GM12865 (cell line): Measurements from ENCODE around the gene MAPK8IP2.

Source experiments
- DNase-seq: peaks from one replicate; pipeline ENCODE4 v3.0.0; 2010; ENCODE audit warnings: low read depth
- H3K4me3 ChIP-seq: 2 replicates; pipeline ENCODE4 v1.5.1; 2011; ENCODE audit warnings: mild to moderate bottlenecking, low read depth, low read length, control low read depth
- TF ChIP-seq, protein P1 (sequence below): IDR thresholded peaks from 2 replicates; pipeline ENCODE4 v1.5.1; 2011; ENCODE audit warnings: low read length, control low read depth, low read depth, inconsistent platforms; ENCODE audit not compliant: insufficient read depth; ENCODE audit errors: missing control alignments

Gene MAPK8IP2

DNA sequence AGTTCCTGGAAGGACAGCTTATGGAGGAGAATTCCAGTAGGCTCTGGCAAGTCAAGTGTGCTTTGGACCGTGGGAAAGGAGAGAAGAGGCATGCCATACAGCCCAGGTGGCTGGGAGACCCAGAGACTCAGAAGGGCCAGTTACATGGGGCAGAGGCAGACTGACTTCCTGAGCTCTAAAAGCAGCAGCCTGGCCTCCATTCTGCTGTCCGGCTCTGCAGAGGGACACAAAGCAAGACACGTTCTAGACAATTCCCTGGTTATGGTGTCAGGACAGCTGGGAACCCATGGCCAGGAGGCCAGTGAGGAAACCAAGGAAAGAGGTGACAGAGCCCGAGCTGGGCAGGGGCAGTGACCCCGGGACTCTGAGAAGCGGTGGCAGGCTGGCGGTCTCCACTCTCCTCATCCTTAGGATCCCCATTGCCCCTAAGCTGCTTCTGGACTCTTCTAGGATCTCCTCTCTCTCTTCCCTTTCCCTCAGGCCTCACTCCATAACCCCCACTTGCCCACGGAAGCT, 25.1 kb upstream of the MAPK8IP2 start:
- TF ChIP-seq, protein P1, sequence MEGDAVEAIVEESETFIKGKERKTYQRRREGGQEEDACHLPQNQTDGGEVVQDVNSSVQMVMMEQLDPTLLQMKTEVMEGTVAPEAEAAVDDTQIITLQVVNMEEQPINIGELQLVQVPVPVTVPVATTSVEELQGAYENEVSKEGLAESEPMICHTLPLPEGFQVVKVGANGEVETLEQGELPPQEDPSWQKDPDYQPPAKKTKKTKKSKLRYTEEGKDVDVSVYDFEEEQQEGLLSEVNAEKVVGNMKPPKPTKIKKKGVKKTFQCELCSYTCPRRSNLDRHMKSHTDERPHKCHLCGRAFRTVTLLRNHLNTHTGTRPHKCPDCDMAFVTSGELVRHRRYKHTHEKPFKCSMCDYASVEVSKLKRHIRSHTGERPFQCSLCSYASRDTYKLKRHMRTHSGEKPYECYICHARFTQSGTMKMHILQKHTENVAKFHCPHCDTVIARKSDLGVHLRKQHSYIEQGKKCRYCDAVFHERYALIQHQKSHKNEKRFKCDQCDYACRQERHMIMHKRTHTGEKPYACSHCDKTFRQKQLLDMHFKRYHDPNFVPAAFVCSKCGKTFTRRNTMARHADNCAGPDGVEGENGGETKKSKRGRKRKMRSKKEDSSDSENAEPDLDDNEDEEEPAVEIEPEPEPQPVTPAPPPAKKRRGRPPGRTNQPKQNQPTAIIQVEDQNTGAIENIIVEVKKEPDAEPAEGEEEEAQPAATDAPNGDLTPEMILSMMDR, result no peak

DNA sequence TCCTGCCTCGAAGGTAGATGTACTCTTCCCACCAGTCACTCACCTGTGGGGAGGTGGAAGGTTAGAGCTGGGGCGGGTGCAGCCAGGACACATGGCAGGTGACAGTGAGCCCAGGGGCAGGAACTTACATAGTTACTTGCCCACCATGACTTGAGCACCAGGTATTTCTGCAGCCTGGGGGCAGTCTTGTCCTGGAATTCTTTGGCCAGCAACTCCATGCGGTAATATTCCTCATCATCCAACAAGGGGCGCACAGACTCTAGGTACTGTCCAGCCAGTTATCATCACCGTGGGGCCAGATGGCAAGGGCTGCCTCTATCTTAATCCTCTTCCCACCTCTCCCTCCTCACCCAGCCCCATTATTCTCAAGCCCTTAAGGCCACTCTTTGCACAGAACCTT, 24.5 kb upstream of the MAPK8IP2 start:
- no peak overlapping the region for H3K4me3 ChIP-seq
- TF ChIP-seq, protein P1, result no peak
- no peak for DNase-seq

More for the DNA sequence above, 25.1 kb upstream of the MAPK8IP2 start:
- DNase-seq, result no peak
- H3K4me3 ChIP-seq, result no peak overlapping the region

DNA sequence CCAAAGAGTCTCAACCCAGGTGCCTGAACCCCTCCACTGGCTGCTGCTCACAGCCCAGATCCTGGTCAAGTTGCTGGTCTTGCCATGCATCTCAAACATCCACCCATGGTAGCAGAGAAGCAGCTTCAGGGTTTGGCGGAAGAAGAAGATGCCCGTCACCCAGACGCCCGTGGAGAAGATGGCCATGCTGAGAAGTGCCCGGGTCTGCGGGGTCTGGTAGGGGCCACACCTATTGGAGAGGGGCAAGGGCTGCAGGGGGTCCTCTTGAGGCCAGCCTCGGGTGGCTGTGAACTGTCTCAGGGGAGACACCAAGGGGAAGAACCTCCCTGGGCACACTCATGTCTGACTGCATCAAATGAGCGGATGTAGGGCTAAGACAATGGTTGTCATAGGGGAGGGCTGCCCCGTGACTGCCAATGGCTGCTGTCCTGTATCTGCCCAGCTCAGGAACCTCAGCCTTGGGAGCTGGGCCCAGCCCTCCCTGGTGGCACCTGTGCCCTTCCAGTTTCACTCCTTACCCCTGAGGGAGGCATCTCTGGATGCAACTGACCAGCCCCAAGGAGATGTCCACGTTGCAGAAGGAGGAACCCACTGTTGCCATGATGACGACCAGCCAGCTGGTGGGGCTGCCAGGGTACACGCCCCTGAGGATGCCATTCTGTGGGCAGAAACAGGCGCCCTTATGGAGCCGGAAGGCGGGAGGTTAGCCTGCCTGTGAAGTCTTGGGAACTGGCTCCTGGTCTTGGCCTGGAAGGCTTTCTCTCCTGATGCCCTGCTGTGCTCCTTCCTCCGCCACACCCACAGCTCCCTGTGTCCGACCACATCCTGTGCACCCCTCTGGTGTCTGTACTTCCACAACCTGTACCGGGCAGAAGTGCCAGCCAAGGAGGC, 23.5 kb upstream of the MAPK8IP2 start:
- DNase-seq, result no peak
- H3K4me3 ChIP-seq, result no peak overlapping the region
- TF ChIP-seq, protein P1, result no peak

DNA sequence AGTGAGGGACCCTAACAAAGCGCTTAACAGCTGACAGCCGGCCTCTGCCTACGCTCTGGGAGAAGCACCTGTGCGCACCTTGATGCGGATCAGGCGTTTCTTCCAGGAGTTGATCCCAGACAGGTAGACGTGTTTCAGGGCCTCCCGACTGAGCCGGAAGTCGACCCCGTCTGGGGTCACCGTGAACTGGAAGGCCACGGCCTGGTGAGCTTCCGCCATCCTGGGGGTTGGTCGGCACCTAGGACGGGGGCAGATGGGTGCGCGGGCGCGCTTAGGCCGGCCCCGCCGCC, 23.0 kb upstream of the MAPK8IP2 start:
- TF ChIP-seq, protein P1, result no peak
- no peak overlapping the region for H3K4me3 ChIP-seq
- no peak for DNase-seq

DNA sequence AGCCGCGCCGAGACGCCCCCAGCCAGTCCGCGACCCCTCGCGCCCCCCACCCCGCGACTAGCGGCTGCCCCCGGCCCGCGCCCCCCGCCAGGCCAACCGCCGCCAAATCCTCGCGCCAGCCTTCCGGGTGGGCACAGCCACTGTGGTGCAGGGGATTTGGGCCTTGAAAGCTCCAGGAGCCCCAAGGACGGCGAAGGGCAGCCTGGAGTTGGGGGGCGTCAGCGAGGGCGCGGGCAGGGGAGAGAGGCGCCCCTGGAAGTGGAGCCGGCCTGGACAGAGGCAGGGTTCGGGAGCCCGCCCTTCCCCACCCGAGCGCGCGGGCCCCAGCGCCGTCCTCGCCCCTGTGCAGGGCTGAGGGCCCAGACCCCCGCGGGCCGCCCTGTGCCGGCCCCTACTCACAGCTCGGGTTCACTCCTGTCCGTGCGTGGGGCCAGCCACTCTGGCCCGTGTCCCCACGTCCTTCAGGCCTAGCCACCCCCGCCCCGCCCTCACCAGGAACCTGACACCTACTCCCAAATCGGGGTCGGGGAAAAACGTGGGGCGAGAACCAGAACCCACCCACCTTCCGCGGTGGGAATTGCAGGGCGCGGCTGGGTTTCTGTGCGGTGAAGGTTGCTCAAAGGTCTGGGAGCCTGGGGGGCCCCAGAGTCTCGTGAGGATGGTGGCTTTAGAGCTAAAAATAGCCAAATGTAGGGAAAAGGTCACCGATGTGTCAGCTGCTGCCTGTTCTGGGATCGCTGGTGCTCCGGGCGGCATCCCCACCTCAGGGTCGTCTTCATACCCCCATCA, 22.4 kb upstream of the MAPK8IP2 start, which contains the start of gene CPT1B:
TSS of gene CPT1B (minus strand) at position 441 of the 789 bp plus-strand sequence. CDS start 512 bp downstream, outside the sequence.
- no peak for DNase-seq
- TF ChIP-seq, protein P1, result no peak
- H3K4me3 ChIP-seq, result no peak within 1 kb of the TSS

DNA sequence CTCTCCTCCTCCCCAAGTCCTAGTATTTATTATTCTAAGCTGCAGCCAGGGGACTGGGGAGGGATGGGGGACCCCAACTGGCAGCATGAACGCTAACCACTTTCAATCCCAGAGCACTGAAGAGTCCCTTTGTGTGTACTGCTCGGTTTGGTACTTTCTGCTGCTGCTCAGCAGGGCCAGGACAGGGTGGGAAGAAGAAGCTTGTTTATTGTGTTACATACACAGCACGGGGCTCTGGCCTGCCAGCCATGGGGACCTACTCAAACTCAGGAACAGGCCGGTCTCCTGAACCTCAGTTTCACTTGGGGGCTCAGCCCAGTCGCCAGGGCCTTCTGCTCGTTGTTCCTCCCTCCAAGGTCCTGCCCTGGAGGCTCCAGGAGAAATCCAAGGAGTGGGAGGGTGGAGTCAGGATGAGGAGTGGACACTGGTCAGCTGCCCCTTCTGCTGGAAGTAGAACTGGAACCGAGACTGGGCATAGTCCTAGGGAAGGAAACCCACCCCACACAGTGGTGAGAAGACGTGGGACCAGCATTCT, 21.8 kb upstream of the MAPK8IP2 start:
- TF ChIP-seq, protein P1, result no peak
- DNase-seq, result no peak
- no peak overlapping the region for H3K4me3 ChIP-seq
